ENCODE data around the gene CEP78.

Gene CEP78

GRCh38 chr9:78291240-78291925, 55.5 kb downstream of the CEP78 start:
- DNase-seq: no peak

- no peak for DNase-seq
Measured at GRCh38 chr9:78292026-78292425, 56.2 kb downstream of the CEP78 start.

- DNase-seq: no peak
Measured at GRCh38 chr9:78292716-78293497, 57.0 kb downstream of the CEP78 start.

GRCh38 chr9:78294290-78295176, 58.7 kb downstream of the CEP78 start:
- no peak for DNase-seq

- DNase-seq: no peak
Measured at GRCh38 chr9:78295177-78295575, 59.3 kb downstream of the CEP78 start.

- DNase-seq: no peak
Measured at GRCh38 chr9:78295731-78296130, 59.9 kb downstream of the CEP78 start.

GRCh38 chr9:78296201-78296892, 60.5 kb downstream of the CEP78 start:
- peak; percentile 48 for DNase-seq

- peak; percentile 96 for DNase-seq
Measured at GRCh38 chr9:78296893-78297671, 61.2 kb downstream of the CEP78 start, which contains the start of gene PSAT1. Gene PSAT1, plus strand, starts transcription at chr9:78297125. Its CDS starts 86 bp downstream, at chr9:78297211.

- DNase-seq: peak; percentile 44
Measured at GRCh38 chr9:78297672-78297961, 61.7 kb downstream of the CEP78 start.

GRCh38 chr9:78298046-78298765, 62.3 kb downstream of the CEP78 start:
- DNase-seq: peak; percentile 50

- DNase-seq: no peak
Measured at GRCh38 chr9:78300209-78300608, 64.3 kb downstream of the CEP78 start.

- no peak for DNase-seq
Measured at GRCh38 chr9:78301466-78301865, 65.6 kb downstream of the CEP78 start.

- no peak for DNase-seq
Measured at GRCh38 chr9:78303377-78304062, 67.6 kb downstream of the CEP78 start.

GRCh38 chr9:78304357-78304756, 68.5 kb downstream of the CEP78 start:
- no peak for DNase-seq

- no peak for DNase-seq
Measured at GRCh38 chr9:78306222-78307076, 70.6 kb downstream of the CEP78 start.

GRCh38 chr9:78307360-78307759, 71.5 kb downstream of the CEP78 start:
- no peak for DNase-seq

- no peak for DNase-seq
Measured at GRCh38 chr9:78309066-78309465, 73.2 kb downstream of the CEP78 start.

GRCh38 chr9:78311075-78311474, 75.2 kb downstream of the CEP78 start:
- DNase-seq: no peak

GRCh38 chr9:78311886-78312524, 76.1 kb downstream of the CEP78 start:
- no peak for DNase-seq
